GM18873 (cell line): ENCODE results near the gene EXOC1L.

ENCODE experiments used
- ATAC-seq: cut with Tn5 transposase; IDR thresholded peaks from one replicate; pipeline ENCODE4 v1.9.1; 2021; ENCODE audit warnings: mild to moderate bottlenecking, moderate library complexity, moderate number of reproducible peaks; ENCODE audit not compliant: unreplicated experiment, low FRiP score

EXOC1L gene

DNA sequence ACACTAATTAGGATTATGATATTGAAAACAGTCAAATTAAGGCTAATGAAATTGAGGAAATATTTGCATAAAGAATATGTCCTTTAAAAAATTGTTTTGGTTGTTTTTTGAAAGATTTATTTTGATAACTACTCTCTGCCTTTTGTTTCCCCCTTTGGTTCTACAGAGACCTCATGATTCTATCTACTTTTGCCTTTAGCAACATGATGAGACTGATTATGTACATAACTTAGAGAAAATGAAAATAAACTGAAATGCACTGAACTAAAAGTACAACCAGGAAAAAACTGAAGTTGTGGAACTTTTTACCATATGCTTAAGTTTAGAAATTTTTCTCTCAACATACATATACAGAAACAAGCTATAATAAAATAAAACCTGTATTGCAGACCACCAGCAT, 55.2 kb downstream of the EXOC1L start:
- ATAC-seq = no peak

DNA sequence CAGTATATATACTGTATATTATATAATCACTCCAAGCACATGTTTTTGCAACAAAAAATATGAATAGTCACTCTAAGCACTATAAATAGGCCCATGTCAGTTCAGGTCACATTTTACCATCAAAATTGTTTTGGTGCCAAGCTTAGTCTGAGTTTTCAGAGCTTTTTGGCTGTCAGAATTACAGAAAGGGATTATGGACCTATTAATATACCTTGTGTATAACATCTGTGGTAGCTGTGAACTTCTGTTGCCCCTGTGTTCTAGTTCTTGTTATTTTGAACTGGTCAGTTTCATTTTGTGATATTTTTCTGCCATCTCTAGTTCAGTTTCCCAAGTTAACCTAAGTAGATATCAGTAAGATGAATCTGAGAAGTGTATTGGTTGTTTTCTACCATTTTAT, 56.8 kb downstream of the EXOC1L start:
- no peak for ATAC-seq

DNA sequence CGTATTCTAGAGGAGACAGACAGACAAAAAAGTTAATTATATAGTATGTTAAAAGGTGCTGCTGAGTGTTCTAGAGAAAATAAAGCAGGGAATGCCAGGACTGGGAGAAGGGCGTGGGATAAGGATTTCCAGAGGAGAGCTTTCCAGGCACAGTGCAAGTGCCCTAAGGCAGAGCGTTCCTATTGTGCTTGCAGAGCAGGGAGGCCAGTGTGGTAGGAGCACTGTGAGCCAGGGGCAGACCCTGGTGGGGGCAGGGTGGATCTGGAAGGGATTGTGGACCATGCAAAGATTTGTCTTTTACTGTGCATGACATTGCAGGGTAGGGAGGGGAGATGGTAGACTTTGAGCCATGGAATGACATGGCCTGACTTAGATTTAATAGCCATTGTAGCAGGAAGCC, 59.6 kb downstream of the EXOC1L start:
- ATAC-seq = no peak

DNA sequence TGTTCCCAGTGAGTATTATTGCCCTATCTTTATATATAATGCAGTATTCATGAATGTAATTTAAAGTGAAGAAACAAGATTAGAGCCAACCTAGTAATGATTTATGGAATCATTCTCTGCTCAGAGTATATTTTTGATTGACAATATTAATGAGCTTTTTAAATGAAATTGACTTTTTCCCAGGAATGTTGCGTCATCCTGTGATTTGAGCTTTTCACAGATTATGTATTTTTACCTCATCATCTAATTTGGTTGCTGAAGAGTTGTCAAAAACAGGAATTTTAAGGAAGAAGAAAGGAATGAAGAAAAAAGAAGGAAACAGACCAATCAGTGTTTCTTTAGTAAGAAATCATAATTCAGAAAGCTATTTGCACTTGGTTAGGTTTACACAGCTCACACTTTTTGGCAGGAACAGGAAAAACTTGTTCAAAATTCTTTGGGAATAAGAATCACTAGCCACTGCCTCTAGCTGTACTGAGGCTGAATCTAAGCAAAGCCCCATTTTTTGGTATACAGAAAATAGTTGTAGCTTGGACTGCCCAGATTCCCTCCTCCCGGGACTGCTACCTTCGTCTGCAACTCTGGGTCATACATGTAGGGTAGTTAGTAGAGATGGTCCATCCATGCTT, 61.2 kb downstream of the EXOC1L start:
- ATAC-seq = no peak

DNA sequence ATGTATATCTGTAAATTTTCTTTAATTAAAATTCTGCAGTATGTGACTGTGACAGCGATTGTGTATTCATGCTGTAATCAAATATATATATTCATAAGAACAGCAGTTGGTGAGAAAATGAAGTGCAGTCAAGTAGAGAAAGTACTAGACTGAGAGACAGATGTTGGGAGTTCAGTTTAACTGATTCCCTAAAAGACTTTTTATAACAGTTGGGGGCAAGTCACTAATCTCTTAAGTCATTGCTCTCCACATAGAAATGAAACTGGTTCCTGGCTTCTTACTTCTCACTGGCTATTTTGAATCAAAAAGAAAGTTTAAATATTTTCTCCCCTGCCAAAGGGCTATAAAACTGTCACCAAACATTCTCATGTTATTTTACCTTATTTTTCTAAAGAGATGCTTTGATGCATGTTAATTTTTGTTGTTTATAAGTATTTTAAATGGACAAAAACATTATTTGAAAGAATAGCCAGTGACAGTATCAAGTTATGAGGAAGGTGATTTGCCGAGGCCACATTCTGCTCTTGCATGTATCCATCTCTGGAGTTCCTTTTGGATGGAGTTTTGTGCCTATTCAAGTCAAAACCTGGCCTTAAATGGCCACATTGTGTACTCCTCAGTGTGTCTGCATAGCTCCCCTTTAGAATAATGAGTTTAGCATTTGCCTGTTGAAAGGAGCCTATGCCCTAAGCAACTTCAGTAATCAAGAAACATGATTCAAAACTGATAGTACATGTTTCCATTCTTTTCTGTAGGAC, 64.7 kb downstream of the EXOC1L start:
- ATAC-seq = no peak

DNA sequence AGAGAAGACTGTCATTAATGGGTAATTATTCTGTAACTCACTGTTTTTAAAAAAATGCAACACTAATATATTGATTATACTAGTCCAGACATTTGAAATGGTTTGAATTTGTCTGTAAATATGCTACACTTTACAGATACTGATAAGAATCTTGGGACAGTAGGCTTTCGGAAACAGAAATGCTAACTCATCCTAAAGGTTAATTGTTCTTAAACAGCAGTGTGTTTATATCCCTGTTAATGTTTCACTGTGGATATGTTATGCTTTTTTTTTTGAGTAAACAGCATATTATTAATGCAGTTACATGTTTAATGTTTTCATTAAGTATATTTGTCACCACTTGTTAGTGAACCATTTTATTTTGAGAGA, 65.2 kb downstream of the EXOC1L start:
- ATAC-seq = no peak
